H1 (cell line): ENCODE data around the gene STT3B. TPM values are rescaled to one million over a fixed set of nuclear protein-coding genes. Genes with fewer than 3 reads are reported as not detected.

ENCODE experiments used
- EZH2 ChIP-seq: fragments of 200-600 bp; sonication (generic); IDR thresholded peaks from 2 replicates; pipeline ENCODE4 v1.7.1; 2012; ENCODE audit warnings: low read depth, mild to moderate bottlenecking, moderate library complexity, low read length, inconsistent platforms; ENCODE audit not compliant: severe bottlenecking
- POLR2AphosphoS5 ChIP-seq: IDR thresholded peaks from 2 replicates; pipeline ENCODE4 v1.6.1; 2011; ENCODE audit warnings: low read depth, low read length
- SAP30 ChIP-seq: fragments of 300-600 bp; sonication (generic); IDR thresholded peaks from 2 replicates; pipeline ENCODE4 v1.7.1; 2012; ENCODE audit warnings: low read length, moderate library complexity, mild to moderate bottlenecking, inconsistent platforms; ENCODE audit not compliant: insufficient read depth, insufficient replicate concordance
- polyA plus RNA-seq, 7 experiments: library from polyadenylated mRNA; depleted of rRNA in 3 of 7; stranded (reverse) in 5 of 7; unstranded in 2 of 7; fragments of >200 nt in 5 of 7; fragments of 200-250 nt in 2 of 7; gene quantifications; 1 replicate in 5 of 7; 2 replicates in 1 of 7; 4 replicates in 1 of 7; pipeline versions ENCODE4 v1.2.1 to v1.2.3, GENCODE V29; 2011 to 2013; ENCODE audit warnings: missing spikeins in 2 of 7, mixed read lengths in 2 of 7
- total RNA-seq: library from RNA; stranded (reverse); fragmentation: NEBNext Ultra II Directional; extraction: Animal tissue kit (Norgen Biotek cat#: 25700); gene quantifications from 2 replicates; pipeline ENCODE4 v1.2.1, GENCODE V29; 2021
- TF ChIP-seq, protein P1 (sequence below): IDR thresholded peaks from 2 replicates; pipeline ENCODE4 v1.6.1; 2012; ENCODE audit warnings: inconsistent platforms

STT3B gene
- total and polyA plus RNA-seq, 2 of the 8 experiments (the other 6 are each of a cell fraction or from before 2014, with no cell fraction given) = 43.5 to 134 TPM

DNA sequence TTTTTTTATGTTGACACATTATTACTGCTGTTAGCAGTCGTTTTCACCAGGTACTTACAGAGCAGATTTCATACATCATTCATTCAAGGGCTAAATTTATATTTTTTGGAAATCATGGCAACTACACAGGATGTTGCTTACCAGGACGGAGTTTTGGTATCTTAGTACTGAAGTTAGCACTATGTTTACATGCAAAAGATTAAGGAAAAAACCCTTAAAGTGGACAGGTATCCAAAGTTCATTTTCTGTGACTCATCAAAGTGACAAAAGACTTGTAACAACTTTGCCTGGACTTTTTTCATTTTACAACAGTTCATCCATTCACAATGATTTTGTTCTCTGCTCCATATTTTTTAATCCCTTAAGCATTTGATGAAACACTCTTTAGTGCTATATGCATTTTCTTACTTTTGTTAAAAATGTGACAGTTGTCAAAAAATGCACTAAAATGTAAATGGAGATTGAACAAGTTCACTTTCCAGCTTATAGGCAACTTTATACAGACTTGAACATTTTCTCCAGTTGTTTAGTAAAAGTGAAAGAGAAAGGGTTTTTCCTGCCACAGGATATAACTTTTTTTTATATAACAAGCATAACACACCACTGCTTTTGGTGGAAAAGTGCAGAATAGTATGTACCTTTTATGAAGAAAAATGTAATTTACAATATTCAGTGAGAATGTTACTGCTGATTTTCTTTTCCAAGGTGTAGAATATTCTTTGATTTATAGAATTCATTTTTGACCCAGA is 104.1 kb downstream of the STT3B start (continued):
- TF ChIP-seq SAP30 (no peak), POLR2AphosphoS5 (no peak), EZH2 (no peak)
- TF ChIP-seq, protein P1, sequence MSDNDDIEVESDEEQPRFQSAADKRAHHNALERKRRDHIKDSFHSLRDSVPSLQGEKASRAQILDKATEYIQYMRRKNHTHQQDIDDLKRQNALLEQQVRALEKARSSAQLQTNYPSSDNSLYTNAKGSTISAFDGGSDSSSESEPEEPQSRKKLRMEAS = no peak
